Frontal cortex (tissue), 4 donors: Measurements from ENCODE around the gene RDH5. TPM values are rescaled to one million over a fixed set of nuclear protein-coding genes. Genes with fewer than 3 reads are reported as not detected.
"Not testable (repeated sequence)": the region's sequence is repeated elsewhere in the genome, so short reads cannot be mapped to it uniquely, and the experiment has no call there.

ENCODE experiments used
- DNase-seq, 2 donors: peaks; one replicate each; pipeline ENCODE4 v3.0.0; 2012; ENCODE audit warnings: low spot score in 2 of 2
- FAIRE-seq: peaks from 2 replicates; lab custom pipeline; 2012; peaks lifted over from hg19 to GRCh38; lab: Jason Lieb, UNC
- total RNA-seq: library from RNA; depleted of rRNA; stranded (reverse); fragments of >200 nt; gene quantifications from one replicate; pipeline ENCODE4 v1.2.3, GENCODE V29; 2014
- donor health status: control.
- donor health status: control.
- donor health status: control.

Gene RDH5
- total RNA-seq, 1 donor from 2014 or later: 4.5 TPM

DNA sequence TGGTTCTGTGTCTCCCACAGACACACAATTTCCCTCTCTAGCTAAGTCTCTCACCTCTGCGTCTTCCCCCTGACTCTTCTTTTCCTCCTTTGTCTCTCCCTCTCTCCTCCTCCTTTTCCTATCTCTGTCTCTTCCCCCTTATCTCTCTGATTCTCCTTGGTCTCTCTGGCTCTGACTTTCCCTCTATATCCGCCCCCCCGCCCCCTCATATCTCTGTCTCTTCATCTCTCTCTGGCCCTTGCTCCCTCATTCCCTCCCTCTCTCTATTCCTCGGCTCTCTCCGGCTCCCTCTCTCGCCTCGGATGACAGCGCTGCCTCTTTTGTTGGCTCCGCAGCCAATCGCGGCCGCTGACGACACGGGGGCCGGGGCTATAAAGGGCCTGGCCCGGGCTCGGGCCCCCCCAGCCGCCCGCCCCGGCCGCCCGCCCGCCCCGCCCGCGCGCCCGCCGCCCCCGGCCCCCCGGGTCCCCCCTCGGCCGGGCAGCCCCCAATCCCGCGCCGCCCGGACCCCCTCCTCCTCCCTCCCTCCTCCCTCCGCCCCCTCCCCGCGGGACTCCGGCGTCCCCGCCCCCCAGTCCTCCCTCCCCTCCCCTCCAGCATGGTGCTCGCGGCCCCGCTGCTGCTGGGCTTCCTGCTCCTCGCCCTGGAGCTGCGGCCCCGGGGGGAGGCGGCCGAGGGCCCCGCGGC is 22.7 kb downstream of the RDH5 start, which contains the start of gene GDF11:
Gene GDF11, plus strand, starts transcription at position 404 of the 687 bp plus-strand sequence. Its CDS starts 195 bp downstream, at position 599.
- DNase-seq: peak; percentile 91 to 92
- FAIRE-seq: no peak

DNA sequence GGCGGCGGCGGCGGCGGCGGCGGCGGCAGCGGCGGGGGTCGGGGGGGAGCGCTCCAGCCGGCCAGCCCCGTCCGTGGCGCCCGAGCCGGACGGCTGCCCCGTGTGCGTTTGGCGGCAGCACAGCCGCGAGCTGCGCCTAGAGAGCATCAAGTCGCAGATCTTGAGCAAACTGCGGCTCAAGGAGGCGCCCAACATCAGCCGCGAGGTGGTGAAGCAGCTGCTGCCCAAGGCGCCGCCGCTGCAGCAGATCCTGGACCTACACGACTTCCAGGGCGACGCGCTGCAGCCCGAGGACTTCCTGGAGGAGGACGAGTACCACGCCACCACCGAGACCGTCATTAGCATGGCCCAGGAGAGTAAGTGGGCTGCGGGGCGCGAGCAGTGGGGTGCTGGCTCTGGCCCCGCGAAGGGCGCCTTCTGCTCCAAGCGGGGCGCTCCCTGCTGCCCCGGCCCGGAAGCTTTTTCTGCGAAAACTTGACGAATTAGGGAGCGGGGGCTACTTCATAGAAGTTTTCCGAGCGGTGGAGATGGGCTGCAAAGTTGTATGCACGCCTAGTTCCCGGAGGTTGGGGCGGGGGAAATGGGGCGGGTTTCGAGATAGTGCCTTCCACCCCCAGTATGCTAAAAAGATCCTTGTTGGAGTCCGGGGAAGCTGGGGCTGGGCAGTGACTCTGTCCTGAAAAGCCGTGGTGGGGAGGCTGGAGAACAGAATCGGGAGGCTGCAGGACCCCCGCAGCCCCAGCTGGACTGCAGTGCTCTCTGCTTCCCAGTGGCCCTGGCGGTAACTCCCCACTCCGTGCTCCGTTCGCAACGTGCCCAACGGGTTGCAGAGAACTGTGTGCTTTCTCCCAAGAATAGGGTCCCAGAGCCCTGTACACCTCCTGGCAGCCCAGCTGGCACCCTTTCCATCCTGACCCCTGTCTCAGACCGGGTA is 23.5 kb downstream of the RDH5 start:
- peak in 1 of 2 donors; percentile 48 for DNase-seq
- no peak for FAIRE-seq

DNA sequence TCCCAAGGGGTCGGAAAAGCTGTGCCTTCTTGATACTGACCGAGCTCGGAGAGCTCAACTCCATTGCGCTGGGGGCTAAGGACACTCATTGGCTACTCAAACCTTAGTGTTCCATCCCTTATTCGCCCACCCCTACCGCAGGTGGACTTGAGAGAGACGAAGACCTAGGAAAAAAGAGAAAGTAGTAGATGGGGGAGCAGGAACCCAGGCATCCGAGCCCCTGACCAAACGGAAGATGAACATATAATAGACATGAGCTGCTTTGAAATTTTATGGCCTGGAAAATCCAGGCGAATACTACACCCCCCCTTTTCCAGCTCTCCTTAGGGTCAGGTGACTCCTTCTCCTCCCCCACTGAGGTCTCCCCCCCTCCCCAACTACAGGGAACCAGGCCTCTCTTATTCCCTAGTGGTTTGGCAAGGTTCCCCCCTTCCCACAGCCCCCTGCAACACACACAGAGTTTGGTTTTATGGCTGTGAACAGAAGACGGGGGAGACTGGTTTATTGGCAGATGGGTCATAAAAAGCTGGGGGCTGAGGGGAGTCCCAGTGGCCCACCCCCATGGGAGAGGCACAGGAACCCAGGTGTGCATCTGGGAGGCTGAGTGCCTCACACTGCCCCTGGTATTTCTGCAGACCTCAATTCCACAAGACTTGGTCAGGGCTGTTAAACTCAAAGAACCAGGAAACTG is 24.3 kb downstream of the RDH5 start:
- no peak for DNase-seq
- no peak for FAIRE-seq

DNA sequence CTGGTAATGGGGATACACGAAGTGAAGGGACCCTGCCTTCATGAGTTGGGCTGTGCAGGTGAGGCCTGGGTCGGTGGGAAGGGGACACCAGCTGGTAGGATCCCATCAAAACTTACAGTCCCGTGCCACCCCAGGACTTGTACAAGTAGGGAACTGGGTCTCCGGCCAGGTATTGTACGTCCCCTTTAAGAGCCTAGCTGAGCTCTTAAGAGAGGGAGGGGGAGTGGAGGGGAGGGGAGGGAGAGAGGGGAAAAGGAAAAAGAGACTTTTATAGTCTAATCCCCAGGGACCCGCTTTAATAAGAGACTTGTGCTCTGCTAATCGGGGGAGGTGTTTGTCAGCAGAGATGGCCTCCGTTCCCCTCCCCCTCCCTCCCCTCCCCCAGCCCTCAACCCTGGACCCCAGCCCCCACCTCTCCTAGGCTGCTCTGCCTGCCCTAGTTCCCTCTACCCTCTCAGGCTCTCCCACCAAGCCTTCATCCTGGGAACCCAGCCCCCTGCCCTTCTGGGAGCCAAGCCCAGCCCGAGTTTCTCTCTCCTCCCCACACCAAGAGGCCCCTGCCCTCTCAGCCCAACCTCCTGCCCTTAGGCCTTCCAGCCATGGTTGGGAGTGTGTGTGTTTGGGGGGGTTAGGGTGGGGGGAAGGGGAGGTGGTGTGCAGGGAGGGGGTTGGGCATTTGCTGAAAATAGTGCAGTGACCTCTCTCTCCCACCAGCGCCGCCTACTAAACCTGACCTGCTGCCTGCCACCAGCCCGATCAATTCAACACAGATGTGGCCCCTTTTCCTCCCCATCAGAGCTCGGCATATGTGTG is 25.4 kb downstream of the RDH5 start:
- peak; percentile 34 to 41 for DNase-seq

DNA sequence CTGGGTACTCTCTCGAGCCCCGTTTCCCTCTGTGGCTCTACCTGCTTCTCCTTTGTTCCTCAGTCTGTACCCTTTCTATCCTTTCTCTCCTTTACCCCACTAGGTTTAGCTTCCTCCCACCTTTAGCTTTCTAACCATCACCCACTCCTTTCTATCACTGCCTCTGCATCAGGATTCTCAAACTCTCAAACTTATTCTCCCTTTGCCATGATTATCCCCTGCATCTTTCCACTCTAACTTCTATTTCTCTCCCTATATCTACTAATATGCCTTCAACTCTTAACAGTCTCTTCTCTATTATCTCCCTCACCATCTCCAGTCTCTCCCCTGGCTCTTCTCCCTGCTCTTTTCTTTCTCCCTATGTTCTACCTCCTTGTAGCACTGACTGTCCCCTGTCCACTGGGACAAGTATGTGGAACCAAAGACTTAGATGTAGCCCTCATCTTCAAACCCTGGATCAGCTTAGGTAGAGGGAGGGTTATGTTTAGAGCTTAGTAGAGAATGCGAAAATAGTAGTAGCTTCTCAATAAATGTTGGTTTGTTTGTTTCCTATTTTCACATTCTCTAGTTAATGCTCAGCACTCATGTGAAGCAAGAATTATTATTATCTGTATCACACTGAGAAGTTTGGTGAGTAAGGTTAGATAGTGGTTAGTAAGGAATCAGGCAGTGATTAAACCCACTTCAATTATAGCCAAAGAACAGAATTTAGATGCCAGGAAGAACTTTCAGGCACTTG is 26.1 kb downstream of the RDH5 start:
- no peak for FAIRE-seq
- DNase-seq: no peak

More for the DNA sequence above, 25.4 kb downstream of the RDH5 start:
- no peak for FAIRE-seq

DNA sequence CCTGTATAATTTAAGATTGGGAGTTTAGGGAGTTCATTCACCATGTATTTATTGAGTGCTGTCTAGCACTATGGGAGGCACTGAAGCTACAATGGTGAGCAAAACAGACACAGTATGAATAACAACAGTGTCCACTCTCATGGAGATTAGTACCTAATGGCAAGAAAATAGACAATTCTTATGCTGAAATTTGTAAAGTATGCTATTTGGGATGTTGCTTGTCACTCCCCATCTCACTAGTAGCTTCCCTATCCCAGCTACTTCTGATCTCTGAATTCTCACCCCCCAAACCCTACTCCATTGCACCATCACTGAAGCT is 26.7 kb downstream of the RDH5 start:
- DNase-seq: no peak
- no peak for FAIRE-seq

DNA sequence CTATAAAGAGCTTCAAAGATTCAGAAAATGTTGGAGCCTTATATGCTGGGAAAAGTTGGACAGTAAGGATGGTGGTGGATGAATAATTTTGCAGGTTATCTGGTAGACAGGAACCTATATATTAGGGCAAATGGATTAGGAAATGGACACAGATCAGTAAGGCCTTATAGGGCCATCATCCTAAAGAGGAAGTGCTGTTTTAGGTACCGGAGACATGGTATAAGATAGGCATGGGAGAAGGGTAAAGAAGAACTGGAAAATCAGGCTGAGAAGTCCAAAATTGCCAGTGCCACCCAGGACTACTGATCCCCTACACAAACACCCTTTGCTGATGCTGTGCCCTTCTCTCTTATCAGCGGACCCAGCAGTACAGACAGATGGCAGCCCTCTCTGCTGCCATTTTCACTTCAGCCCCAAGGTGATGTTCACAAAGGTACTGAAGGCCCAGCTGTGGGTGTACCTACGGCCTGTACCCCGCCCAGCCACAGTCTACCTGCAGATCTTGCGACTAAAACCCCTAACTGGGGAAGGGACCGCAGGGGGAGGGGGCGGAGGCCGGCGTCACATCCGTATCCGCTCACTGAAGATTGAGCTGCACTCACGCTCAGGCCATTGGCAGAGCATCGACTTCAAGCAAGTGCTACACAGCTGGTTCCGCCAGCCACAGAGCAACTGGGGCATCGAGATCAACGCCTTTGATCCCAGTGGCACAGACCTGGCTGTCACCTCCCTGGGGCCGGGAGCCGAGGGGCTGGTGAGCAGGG is 28.2 kb downstream of the RDH5 start:
- FAIRE-seq (no peak), DNase-seq (no peak)

DNA sequence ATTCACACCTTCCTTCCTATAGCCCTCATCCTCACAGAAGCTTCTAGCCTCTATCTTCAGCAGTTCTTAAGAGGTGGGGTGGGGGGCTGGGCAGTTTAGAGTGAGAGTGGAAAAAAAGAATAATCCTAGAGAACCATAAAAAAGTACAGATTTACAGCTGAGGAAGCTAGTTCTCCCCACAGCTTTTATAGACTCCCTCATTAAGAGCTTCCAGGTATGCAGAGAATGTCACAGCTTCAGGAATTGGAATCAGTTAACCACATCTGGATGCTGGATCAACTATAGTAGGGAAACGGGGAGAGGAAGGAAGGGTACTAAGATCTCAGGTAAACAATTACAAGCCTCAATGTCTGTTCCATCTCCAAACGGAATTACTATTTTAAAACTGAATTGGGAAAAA is 35.1 kb downstream of the RDH5 start:
- FAIRE-seq (no peak), DNase-seq (no peak)

DNA sequence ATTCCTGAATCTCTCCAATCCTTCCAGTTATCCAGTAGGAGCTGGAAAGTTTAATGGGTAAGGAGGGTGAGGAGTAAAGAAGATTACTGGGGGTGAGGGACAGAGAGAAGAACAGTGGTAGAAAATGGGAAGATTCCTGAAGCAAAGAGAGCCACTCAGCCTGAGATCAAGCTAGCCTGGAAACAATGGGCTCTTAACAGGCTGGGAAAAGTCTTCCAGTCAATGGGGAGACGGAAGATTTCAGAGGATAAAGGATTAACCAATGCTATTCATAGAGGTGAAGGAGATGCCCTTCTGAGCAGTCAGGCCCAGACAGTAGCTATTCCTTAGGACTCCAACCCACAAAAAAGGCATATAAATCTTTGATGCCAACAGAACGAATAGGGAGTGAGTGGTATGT is 37.5 kb downstream of the RDH5 start:
- DNase-seq (no peak), FAIRE-seq (no peak)

DNA sequence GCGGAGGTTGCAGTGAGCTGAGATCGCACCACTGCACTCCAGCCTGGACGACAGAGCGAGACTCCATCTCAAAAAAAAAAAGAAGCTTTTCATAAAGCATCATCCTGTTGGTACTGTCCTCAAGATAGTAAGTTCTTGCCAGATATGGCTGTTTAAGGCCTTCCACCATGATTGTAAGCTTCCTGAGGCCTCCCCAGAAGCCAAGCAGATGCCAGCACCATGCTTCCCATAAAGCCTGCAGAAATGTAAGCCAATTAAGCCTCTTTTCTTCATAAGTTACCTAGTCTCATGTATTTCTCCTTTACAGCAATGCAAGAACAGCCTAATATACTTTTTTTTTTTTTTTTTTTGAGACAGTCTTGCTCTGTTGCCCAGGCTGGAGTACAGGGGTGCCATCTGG is 38.4 kb downstream of the RDH5 start:
- DNase-seq, FAIRE-seq: not testable (repeated sequence)

DNA sequence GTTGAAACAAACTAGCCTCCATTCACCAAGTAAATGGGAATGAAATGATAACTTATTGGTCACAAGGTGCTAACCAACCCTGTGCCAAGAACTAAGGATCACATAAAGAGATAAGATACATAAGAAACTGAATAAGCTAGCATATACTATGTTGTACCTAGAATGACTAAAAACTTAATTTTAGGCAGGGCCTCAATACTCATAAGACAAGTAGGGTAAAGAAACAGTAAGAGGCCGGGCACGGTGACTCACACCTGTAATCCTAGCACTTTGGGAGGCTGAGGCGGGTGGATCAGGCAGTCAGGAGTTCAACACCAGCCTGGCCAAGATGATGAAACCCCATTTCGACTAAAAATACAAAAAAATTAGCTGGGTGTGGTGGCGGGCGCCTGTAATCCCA is 40.5 kb downstream of the RDH5 start:
- FAIRE-seq: no peak
- no peak for DNase-seq

DNA sequence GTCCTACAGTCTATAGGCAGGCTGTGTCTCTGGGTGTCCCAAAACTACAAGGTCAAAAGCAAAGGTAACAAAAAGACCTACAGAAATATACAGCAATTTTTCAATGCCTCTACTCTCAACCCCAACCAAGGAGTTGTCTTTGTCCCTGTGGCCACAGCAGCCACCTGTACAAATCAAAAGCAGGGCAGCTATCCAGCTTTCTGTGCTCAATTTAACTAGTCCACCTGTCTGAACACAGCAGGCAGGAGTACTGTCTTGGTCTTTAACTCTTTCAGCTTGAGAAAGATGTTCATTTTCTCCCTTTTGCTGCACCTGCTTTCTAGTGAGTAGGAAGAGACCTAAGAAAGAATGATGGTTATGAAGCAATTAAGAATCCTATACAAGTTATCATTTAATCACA is 42.5 kb downstream of the RDH5 start:
- DNase-seq: no peak

DNA sequence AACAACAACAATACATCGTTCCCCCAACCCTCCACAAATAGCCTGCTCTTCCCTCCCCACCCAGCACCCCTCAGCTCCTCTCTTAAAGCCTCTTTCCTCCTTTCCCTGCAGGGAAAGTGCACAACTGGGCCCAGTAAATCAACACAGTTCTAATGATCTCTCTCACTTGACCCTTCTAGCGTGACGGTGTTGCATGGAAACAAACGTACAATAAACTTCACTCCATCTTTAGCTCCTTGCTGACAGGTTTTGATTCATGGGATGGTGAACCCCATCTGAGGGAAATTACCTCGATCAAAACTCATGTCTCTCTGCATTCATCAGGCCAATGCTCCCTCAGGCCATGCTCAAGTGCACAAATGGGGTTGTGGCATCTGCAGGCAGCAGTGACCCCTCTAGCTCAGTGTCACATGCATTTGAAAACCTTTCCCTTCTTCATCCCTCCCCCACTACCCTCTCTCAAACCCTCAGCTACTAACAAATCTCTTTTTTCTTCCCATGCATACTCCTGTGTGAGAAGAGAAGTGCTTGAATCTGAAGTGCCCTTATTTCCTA is 45.6 kb downstream of the RDH5 start:
- DNase-seq: no peak
- no peak for FAIRE-seq

More for the DNA sequence above, 42.5 kb downstream of the RDH5 start:
- no peak for FAIRE-seq

DNA sequence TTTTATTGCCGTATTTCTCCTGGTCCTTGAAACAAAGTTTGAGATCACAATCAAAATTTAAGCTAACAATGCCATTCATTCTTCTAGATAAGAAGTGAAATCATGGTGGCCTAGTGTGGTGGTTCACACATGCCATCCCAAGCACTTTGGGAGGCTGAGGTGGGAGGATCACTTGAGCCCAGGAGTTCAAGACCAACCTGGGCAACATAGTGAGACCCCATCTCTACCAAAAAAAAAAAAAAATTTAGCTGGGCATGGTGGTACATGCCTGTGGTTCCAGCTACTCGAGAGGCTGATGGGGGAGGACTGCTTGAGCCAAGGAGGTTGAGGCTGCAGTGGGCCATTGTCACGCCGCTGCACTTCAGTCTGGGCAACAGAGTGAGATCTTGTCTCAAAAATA is 47.0 kb downstream of the RDH5 start:
- FAIRE-seq: no peak
- no peak for DNase-seq

DNA sequence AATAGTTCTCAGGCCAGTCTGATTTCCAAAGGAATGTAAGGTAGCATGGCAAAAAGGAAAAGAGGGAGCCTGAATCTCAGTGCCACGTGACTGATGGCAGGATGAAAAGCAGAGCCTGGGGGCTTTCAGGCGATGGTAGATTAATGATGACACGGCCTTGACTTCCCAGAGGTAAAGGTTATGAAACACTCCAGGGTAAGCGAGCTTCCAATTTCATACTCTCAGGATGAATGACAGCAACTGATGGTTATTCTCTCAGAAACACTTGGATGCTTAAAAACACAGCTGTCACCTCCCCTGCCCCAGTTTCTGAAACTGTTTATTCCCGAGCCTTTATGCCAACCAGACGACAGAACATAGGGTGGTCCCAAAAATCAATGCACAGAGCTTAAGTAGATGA is 51.5 kb downstream of the RDH5 start:
- DNase-seq (no peak), FAIRE-seq (no peak)
